ENCODE measurements around the gene DPH2. TPM values are rescaled to one million over a fixed set of nuclear protein-coding genes. Genes with fewer than 3 reads are reported as not detected.

Gene DPH2
- total and polyA plus RNA-seq, 2 of the 8 experiments (the other 6 are each of a cell fraction or from before 2014, with no cell fraction given) = 64.9 to 92.1 TPM

DNA sequence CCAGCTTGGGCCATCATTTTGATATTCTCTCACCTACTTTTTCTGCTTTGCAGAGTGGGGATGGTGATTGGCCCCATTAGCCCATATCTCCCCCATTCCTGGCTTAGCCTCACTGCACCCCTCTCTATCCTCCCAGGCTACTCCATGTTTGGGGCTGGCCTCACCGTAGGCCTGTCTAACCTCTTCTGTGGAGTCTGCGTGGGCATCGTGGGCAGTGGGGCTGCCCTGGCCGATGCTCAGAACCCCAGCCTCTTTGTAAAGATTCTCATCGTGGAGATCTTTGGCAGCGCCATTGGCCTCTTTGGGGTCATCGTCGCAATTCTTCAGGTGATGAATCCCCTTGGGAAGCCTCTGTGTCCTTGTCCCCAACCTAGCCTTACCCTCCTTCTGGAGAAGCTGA is 7.1 kb downstream of the DPH2 start (continued):
- TF ChIP-seq RAD21 (IDR thresholded peaks at IDR 0.05 in 1 of 2, conservative IDR thresholded peaks at IDR 0.05 in 1 of 2; ENCODE audit: low read depth in 2 of 2, low read length in 2 of 2) (no peak), CEBPB (IDR thresholded peaks at IDR 0.05; ENCODE audit: low read depth, low read length) (no peak), TAF1 (IDR thresholded peaks at IDR 0.05; ENCODE audit: low read depth, low read length) (no peak), EP300 (IDR thresholded peaks at IDR 0.05; ENCODE audit: borderline replicate concordance in 1 of 2, low read depth in 2 of 2, low read length in 2 of 2) (no peak), SAP30 (IDR thresholded peaks at IDR 0.05; ENCODE audit: insufficient read depth, insufficient replicate concordance, low read length) (no peak), JUN (IDR thresholded peaks at IDR 0.05; ENCODE audit: low read depth, low read length) (no peak), CBX5 (IDR thresholded peaks at IDR 0.05; ENCODE audit: low read depth, low read length) (no peak), TCF12 (IDR thresholded peaks at IDR 0.05; ENCODE audit: low read depth, low read length) (no peak), CHD2 (IDR thresholded peaks at IDR 0.05; ENCODE audit: low read length) (no peak)

Measured in H1 (cell line).